GM19324 (cell line): ENCODE results near the gene MAPK12.

ENCODE experiments used
- ATAC-seq: cut with Tn5 transposase; IDR thresholded peaks from one replicate; pipeline ENCODE4 v1.9.1; 2021; ENCODE audit warnings: mild to moderate bottlenecking, moderate library complexity; ENCODE audit not compliant: unreplicated experiment, low FRiP score

MAPK12 gene

GRCh38 chr22:50299785-50300619 is 38.5 kb upstream of the MAPK12 start:
- no peak for ATAC-seq

GRCh38 chr22:50298937-50299784 is 37.7 kb upstream of the MAPK12 start:
- no peak for ATAC-seq

- no peak for ATAC-seq
Observed at GRCh38 chr22:50298266-50298637, 36.8 kb upstream of the MAPK12 start.

- no peak for ATAC-seq
Observed at GRCh38 chr22:50297510-50298265, 36.2 kb upstream of the MAPK12 start.

DNA sequence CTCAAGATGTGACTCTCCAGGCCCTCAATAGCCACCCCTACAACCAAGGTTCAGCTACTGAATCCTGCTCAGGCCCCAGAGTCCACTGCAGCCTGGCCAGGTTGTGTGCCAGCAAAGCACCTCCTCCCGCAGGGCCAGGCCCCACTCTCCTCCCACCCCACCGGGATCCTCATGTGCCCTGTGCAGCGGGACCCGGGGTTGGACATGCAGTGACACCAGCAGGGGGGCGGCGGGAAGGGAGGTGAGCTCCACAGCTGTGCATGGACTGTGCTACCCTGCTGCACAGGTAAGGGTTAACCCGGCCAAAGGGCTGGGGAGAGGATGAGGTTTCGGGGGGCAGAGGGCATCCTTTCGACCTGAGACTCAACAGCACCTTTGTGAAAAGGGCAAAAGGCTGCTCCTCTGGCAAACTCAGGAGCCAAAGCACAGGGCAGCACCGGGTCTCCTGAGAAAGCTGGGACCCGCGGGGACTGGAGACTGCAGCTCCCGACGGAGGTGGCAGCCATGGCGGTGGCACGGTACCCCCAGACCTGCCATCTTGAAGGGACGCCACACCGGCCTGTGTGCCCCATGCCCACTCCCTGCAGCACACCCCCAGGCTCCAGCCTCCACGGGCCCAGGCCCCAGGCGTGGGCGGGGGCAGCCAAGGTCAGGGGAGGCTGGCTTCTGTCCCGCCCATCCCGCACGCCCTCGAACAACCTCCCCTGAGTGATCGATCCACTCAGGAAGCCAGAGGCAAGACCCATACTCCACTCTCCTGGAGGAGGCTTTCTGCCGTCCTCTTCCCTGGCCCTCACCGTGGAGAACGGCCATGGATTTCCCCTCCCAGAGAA is 35.4 kb upstream of the MAPK12 start:
- no peak for ATAC-seq

DNA sequence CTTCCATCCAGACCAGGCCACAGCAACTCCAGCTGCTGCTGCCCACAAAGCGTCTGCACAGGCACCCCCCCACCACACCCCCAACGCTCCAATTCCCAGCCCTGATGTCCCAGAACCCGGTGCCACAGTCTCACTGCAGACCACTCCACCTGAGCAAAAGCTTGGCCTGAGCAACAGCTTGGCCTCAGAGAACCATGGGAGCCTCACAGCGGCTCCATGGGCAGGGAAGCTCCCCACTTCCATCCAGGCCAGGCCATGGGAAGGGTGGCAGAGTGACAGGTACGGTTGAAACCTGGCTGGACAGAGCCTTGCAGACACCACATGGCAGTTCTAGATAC is 32.8 kb upstream of the MAPK12 start:
- no peak for ATAC-seq

DNA sequence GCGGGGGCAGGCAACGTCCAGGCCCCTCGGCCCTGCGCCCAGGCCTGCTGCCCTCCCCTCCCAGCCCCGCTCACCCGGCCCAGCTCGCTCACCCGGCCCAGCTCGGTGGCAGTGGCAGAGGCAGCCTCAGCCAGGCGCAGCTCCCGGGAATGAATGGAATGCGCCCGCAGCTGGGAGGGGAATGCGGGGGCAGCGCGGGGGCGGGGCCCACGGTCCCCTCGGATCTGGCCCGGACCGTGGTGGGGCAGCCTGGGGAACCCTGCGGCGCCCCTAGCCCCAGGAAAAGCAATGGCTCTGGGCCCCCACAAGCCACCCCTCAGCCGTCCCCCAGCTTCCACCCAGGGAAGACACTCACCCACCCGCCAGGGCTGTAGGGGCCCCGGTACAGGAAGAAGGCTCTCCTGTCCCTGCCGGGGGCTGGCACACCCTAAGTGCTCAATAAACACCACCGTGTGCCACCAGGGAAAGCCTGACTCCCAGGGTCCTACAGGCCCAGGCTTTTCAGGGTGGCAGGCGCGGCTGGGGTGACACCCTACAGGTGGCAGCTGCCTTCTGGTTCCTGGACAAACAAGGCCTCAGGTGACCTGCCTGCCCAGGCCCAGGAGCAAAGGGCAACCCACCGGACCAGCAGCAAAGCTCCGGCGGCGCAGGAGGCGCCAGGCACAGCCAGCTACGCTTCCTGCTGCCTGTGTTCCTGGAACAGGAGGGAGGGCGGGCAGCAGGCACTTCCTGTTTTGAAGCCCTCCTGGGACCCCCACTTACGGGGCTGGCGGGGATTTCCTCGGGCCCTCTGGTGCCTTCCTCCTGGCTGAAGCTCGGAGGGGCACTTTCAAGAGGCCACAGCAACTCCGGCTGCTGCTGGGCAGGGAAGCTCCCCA is 32.2 kb upstream of the MAPK12 start:
- no peak for ATAC-seq

GRCh38 chr22:50292643-50293440 is 31.4 kb upstream of the MAPK12 start:
- no peak for ATAC-seq

GRCh38 chr22:50289942-50290630 is 28.6 kb upstream of the MAPK12 start:
- ATAC-seq: no peak

DNA sequence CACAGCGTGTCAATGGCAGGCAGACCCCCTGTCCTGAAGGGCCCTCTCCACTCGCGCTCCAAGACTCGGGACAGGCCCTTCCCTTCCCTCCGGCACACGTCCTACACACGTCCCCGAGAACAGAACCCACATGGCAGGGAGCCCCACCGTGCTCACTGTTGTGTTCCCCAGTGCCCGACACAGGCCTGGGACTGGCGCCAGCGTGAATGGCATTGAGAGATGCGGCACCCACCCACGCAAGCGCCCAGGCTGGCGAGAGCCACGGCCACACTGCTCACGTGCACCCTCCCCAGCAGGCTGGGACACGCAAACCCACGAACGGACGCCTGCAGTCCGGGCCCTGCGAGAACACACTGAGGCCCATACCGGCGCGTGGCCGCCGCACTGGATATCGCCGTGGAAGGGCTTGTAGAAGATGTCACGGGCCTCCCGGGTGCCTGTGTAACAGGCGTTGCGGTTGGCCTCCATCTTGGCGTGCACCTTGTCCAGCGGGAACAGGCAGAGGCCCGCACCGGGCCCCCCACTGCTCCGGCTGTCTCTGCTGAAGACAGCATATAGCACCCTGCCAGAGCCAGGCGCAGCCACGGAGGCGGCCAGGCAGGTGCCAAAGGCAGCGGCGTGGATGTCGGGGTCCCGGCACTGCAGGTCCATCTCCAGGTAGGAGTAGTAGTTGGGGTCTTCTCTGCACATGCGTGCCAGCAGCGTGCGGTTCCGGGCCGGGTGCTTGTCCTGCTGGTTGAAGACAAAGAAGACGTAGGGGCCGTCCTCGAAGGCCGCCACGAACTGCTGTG is 27.9 kb upstream of the MAPK12 start:
- ATAC-seq: no peak

DNA sequence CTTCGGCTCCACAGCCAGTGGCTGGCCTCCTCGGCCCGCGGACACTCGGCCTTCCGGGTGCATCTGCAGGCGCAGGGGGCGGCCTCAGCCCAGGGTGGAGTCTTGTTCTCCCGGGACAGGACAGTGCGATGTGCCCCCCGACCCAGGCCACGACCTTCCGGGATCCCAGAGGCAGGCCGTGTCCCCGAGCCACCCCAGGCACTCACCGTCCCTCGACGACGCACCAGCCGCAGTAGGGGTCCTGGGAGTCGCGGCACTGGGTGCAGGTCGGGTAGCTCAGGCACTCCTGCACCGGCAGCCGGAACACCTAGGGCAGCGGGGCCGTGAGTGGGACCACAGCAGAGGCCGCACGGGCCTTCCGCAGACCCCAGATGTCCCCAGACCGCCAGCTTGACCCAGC is 26.2 kb upstream of the MAPK12 start:
- no peak for ATAC-seq

DNA sequence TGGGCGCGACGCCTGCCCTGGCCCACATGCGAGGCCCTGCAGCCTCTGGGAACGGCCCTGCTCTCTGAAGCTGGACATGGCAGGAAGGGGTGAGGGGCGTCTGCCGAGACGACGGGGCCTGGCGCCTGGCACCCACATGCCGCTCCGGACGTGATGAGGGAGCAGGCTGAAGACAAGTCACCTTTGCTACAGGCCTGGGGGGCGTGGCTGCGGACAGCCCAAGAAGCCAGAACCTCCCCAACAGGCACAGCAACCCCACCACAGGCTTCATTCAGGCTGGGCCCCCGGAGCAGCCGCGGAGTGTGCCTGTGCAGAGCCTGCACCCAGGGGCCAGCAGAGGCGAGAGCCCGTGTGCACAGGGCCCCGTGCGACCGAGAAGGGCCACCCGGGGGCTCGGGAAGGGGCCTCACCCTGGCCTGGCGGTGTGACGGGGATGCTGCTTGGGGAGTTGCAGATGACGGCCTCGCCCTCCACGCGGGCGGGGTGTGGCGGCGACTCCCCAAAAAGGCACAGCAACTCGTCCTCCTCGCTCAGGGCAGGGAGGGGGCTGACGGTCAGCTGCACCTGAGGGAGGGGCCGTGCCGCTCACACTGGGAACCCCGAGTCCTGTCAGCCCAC is 25.3 kb upstream of the MAPK12 start:
- no peak for ATAC-seq

DNA sequence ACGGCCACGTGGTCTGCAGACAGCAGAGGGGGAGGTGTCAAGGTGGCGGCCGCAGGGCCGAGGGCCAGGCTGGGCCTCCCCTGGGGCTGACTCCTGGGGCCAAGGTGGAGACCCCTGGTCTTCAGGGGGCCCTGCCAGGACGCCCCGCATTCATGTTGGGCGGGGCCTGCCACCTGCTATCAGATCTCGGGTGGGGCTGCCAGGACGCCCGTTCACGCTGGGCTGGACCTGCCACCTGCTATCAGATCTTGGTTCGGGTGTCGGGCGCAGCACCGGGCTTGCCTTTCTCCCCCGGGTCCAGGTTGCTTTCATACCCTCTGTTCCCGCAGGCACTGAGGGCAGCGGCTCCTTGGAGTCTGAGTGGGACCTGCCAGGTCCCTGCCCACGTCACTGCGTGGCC is 24.8 kb upstream of the MAPK12 start:
- no peak for ATAC-seq

GRCh38 chr22:50285568-50286229 is 24.2 kb upstream of the MAPK12 start:
- no peak for ATAC-seq

DNA sequence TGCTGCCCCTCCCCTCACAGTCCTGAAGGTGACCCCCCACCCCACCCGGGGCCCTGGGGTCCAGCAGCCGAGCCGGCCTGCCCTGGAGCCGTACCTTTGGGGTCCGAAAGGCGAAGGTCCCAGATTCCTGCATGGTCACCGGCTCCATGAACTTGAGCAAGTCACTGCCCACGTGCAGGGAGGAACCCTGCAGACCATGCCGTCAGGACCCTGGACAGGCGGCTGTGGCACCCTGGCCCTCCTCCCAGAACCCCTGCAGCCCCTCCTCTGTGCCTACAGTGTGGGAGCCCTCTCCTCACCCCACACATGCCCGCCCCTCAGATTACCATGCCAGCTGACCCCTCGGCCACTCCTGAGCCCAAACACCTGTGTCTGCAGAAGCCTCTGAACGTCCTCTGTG is 23.0 kb upstream of the MAPK12 start:
- ATAC-seq: no peak

GRCh38 chr22:50283821-50284220 is 22.3 kb upstream of the MAPK12 start:
- no peak for ATAC-seq
